GM19455 (cell line): ENCODE measurements around the gene FKBP6.
"Not testable (repeated sequence)": the region's sequence is repeated elsewhere in the genome, so short reads cannot be mapped to it uniquely, and the experiment has no call there.

Experiments used
- ATAC-seq: cut with Tn5 transposase; IDR thresholded peaks from one replicate; pipeline ENCODE4 v1.9.1; 2021; ENCODE audit not compliant: unreplicated experiment

The FKBP6 gene

GRCh38 chr7:73323434-73324080 is 4.4 kb upstream of the FKBP6 start:
- not testable (repeated sequence) for ATAC-seq

GRCh38 chr7:73324081-73324845 is 3.7 kb upstream of the FKBP6 start:
- not testable (repeated sequence) for ATAC-seq

GRCh38 chr7:73325424-73325823 is 2.5 kb upstream of the FKBP6 start:
- ATAC-seq: not testable (repeated sequence)

- not testable (repeated sequence) for ATAC-seq
Observed at GRCh38 chr7:73327449-73327848, 512 bp upstream of the FKBP6 start.

- no peak for ATAC-seq
Observed at GRCh38 chr7:73328696-73329095, 735 bp downstream of the FKBP6 start.

GRCh38 chr7:73329861-73330581 is 2.1 kb downstream of the FKBP6 start:
- no peak for ATAC-seq

- ATAC-seq: no peak
Observed at GRCh38 chr7:73330772-73331171, 2.8 kb downstream of the FKBP6 start.

GRCh38 chr7:73332447-73332846 is 4.5 kb downstream of the FKBP6 start:
- no peak for ATAC-seq

GRCh38 chr7:73338321-73338720 is 10.4 kb downstream of the FKBP6 start:
- ATAC-seq: no peak

- no peak for ATAC-seq
Observed at GRCh38 chr7:73340514-73340913, 12.6 kb downstream of the FKBP6 start.

- no peak for ATAC-seq
Observed at GRCh38 chr7:73341877-73342276, 13.9 kb downstream of the FKBP6 start.

GRCh38 chr7:73342645-73343044 is 14.7 kb downstream of the FKBP6 start:
- no peak for ATAC-seq

GRCh38 chr7:73343671-73344380 is 15.9 kb downstream of the FKBP6 start:
- no peak for ATAC-seq

- ATAC-seq: no peak
Observed at GRCh38 chr7:73345538-73345937, 17.6 kb downstream of the FKBP6 start.

GRCh38 chr7:73345951-73346350 is 18.0 kb downstream of the FKBP6 start:
- ATAC-seq: no peak

- no peak for ATAC-seq
Observed at GRCh38 chr7:73349763-73350162, 21.8 kb downstream of the FKBP6 start.

- no peak for ATAC-seq
Observed at GRCh38 chr7:73350306-73351068, 22.5 kb downstream of the FKBP6 start.

- no peak for ATAC-seq
Observed at GRCh38 chr7:73351447-73352167, 23.6 kb downstream of the FKBP6 start.

GRCh38 chr7:73352784-73353183 is 24.8 kb downstream of the FKBP6 start:
- ATAC-seq: no peak

- ATAC-seq: no peak
Observed at GRCh38 chr7:73353243-73353642, 25.3 kb downstream of the FKBP6 start.
